ENCODE measurements around the gene ZIM2.
"Not testable (repeated sequence)": the region's sequence is repeated elsewhere in the genome, so short reads cannot be mapped to it uniquely, and the experiment has no call there.

The ZIM2 gene

DNA sequence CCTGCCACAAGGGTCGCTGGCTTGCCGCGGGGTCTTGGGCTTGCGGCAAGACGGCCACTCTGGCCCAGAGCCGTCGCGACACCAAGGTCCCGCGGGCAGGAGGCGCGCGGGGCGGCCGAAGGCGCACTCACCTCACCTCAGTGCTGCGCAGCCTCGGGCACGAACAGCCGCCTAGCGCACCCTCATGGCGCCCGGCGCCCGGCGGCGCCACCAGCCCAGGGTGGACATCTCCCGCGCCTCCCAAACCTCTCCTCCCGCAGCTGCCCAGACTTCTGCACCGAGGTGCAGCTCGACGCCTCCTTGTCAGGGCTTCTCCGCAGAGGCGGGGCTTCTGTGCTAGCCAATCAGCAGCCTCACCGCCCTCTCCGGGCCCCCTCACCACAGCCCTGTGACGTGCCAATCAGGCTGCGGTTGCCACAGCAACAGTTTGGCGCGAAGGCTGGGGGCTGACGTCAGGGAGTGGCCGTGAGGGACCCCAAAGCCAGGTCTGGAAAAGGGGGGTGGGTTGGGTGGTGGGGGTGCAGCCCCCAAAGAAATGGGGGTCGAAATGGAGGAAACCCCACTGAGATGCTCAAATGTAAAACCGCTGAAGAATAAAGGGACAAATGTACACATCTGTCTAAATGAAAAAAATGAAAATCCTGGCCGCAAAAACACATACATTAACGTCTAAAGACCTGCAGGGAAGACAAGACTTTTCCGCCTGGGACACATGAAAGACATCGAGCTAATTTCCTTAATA, at the start of gene ZIM2, which contains the start of gene PEG3:
TSS of gene ZIM2 (minus strand) at position 276 of the 742 bp plus-strand sequence. CDS start 16,449 bp downstream, outside the sequence.
TSS of gene PEG3 (minus strand) at position 276 of the 742 bp plus-strand sequence. CDS start 16,071 bp downstream, outside the sequence.
- DNase-seq (ENCODE audit: low read depth in 2 of 2) = no peak

DNA sequence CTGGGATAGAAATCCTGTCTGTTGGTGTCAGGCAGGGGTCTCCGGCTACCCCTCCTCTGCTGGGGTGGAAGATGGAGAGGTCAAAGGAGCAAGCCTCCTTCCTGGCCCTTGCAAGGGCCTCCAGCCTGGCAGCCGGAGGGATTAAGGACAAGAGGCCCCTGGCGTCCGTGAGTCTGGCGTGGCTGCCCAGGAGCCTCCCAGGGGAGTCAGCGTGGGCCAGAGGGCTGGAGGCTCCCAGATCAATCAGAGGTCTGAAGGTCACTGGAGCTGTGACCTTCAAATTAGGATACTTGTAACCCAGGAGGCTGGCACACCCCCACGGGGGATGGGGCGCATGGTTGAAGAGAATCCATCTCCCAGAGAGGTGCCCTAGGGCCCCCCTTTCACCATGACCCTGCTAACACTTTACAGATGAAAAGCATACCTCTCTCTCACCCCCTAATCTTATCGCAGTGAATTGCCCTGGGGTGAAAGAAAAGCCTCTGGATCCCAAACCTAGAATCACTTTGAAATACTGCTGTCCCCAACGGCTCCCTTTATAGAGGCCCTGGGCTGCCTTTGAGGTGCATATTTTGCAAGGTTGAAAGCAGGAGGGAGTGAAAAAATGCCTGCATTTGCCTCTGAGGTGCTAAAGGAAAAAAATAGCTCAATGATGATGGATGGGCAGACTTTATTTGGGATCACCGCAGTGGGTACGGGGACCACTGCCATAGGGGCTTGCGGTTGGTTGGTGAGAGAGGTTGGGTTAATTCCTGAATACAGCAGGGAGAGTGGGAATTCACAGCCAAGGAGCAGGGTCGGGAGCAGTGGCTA, 44.9 kb upstream of the ZIM2 start:
- DNase-seq (ENCODE audit: low read depth in 2 of 2) = no peak

DNA sequence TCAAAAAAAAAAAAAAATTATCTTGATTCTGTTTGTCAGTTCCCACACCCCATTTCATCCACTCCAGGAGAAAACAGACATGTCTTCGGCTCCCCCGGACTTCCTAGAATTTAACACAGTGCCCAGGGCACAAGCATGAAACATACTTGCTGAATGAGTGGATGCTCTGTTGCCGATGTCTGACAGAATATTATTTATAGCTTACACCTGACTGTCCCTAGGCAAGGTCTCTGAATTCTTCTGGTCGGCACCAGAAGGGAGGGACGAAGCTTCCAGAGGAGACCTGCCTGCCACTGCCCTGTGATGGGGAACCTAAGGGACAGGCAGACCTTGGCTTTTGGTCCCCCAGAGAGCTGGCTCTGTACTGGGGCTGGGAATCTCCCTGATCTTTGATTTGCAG, 43.9 kb upstream of the ZIM2 start:
- no peak for DNase-seq (ENCODE audit: low read depth in 2 of 2)

DNA sequence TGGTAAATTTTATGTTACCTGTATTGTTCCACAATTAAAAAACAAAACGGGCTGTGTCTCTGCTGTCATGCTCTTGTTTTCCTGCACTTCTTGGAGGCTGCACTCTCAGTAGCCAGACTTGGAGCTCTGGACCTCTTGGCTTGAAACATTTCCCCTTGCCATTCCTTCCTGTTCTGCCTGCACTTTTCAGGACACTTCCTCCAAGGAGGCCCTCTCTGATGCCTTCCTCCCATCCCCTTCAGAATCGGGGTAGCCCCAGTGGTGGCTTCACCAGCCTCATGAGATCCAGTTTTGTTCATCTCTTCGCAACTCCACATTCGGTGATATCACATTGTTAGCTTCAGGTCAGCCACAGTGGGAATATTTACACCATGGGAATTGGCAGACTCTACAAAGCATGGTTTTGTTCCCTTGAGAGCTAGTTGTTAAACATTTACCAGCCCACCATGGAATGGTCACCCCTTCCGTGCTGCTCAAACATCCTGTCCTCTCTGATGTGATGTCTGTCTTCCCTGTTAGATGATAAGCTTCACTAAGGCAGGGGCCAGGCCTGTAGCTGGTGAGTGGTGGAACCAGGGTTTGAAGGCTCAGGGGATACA, 40.2 kb upstream of the ZIM2 start:
- DNase-seq (ENCODE audit: low read depth in 2 of 2) = no peak

DNA sequence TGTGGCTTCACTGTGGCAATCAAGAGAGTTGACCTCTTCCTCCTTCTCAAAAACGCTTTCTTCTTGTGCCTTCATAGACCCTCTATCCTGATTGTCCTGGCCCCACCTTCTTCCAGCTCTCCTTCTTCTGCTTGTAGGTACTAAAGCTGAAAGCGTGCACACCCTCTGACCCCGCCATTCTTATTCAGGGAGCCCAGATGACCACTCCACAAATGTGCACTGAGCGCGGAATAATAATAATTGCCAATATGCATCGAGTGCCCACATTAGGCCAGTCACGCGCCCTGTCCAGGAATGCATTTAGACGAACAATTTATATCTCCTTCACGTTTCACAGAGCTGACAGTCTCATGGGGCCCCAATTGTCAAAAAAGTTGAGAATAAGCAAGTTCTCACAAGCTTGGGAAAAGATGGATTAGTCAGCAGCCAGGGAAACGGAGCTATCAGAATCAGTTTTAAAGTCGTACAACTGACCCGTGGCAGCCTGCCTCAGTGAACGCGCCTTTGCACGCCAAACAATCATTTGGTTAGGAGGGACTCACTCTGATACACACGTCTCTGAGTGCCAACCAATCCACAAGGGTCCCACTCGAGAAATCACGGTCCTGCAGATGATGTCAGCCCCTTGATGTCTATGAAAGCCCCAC, 36.7 kb upstream of the ZIM2 start:
- DNase-seq (ENCODE audit: low read depth in 2 of 2) = no peak

DNA sequence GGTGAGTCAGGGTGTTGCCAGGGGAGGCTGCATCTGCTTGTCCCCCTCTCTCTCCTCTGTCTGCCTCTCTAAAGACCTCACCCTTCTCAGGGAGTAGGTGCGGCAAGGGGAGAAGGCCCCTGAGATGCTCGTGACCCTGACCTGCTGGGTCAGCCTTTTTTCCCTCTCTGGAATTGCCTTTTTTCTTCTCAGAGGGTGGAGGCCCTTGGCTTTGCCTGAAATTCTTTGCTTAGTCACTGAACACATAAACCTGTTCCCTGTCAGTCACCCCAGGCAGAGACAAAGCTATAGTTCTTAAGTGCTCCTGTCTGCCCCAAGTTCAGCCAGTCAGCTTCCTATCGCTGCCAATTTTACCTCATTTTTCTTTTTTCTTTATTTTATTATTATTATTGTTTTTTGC, 35.2 kb upstream of the ZIM2 start:
- DNase-seq (ENCODE audit: low read depth in 2 of 2) = no peak

DNA sequence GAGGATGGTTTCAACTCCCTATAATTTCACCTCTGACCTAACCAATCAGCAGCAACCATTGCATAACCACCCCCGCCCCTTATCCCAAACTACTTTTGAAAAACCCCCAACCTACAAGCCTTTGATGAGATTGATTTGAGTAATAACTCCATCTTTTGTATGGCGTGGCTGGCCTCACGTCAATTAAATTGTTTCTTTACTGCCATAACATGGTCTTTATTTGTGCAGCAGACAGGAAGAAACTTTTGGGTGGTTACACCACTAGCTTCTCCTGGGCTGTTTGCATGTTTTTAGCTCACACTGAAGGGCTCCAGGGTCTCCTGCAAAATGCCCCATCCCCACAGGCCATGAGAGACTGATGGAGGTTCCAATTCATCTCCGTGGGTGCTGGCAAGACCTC, 34.0 kb upstream of the ZIM2 start:
- DNase-seq (ENCODE audit: low read depth in 2 of 2) = no peak

DNA sequence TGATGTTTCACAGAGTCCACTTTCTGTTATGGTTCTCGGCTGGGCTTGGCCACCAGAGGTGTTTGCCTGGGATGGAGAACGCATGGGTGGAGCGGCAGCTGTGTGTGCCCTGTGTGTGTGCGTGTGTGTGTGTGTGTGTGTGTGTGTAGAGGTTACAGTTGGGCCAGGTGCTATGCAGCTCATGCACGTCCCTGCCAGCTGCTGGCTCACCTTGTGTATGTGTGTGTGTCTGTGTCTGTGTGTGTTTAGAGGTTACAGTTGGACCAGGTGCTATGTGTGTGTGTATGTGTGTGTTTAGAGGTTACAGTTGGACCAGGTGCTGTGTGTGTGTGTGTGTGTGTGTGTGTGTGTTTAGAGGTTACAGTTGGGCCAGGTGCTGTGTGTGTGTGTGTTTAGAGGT, 33.0 kb upstream of the ZIM2 start:
- no peak for DNase-seq (ENCODE audit: low read depth in 2 of 2)

DNA sequence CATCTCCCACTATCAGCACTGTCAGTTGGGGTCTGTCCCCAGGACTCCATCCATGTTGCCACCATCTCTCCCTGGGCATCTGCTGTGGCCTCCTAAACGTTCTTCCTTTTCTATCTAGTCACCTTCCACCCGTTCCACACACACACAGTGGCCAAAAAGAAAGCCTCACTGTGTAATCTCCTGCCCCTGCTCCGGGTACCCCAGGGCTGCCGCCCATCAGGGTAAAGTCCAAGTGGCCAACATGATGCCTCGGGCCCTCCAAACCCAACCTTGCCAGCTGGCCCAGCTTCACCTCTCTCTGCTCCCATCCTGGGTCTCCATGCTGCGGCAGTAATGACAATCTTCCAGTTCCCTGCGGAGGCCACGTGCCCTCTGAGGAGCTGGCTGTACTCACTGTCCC, 29.4 kb upstream of the ZIM2 start:
- no peak for DNase-seq (ENCODE audit: low read depth in 2 of 2)

DNA sequence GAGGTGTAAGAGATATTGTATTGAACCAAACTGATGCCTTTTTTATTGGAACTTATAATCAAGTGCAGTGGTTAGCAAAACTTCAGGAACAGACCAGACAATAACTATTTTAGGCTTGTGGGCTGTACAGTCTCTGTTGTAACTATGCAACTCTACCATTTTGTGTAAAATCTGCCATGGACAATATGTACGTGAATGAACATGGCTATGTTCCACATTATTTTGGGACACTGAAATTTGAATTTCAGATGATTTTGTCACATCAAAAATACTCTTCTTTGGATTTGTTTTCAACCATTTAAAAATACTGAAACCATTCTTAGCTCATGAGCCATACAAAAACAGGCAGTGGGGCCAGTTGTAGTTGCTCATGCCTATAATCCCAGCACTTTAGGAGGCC, 27.9 kb upstream of the ZIM2 start:
- DNase-seq (ENCODE audit: low read depth in 2 of 2) = no peak

DNA sequence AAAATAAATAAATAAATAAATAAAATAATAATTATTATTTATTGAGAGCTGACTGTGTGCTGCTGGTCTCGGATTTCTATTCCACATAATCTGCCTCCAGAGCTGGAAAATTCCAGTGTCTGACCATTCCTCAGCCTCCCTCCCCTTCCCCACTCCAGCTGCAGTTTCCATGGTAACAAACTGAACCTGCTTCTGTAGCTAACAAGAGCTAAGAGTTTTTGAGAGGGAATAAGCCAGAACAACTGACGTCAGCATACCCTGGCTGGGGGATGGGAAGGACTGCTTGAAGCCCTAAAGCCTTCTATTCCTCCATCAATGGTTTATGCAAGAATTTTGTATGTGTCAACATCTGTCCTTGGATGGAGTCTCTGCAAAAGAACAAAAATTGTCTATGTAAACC, 26.0 kb upstream of the ZIM2 start:
- no peak for DNase-seq (ENCODE audit: low read depth in 2 of 2)

DNA sequence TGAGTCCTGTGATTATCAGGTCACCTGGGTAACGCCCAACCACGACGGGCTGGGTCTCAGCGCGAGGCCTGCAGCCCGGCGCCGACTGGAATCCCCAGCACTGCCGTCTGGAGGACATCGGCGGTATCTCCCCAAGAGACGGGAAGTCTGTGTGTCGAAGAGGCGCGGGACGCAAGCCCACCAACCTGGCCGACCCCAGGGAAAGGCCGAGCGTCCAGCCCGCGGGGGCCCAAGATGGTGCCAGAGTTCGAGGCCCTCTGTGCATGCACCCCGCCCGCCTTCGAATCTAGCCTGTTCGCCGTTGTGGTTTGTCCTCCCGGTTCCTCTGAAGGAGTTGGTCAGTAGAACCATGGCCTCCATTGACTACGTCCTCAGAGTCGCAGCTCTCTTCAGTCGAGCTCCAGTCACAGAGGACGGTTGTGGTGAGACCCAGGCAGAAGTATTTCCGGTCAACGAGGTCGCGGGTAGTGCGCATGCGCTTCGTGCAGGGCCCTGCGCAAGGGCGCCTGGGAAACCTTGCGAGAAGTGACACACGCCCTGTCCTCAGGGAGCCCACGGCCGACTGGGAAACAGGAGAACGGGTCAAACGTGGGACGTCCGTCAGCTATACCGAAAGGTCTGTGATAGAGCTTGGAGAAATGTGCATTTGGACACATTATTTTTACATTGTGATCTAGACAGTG, 24.1 kb upstream of the ZIM2 start:
- DNase-seq (ENCODE audit: low read depth in 2 of 2) = no peak

DNA sequence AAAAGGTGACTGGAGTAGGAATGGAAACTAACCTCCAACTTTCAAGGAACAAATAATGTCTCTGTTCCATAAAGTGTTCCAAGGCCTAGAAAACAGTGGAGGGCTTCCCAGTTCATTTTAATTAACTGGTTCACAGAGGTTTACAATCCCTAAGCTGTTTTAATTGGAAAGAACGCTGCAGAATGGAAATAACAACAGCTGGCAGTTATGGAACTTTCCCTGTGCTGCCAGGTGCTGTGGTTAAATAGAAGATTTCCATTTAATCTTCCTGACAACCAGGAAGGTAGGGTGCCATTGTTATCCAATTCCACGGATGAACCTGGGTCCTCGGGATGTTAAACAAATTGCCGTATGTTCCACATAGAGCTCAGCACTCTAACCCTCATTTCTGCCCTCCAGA, 22.2 kb upstream of the ZIM2 start:
- no peak for DNase-seq (ENCODE audit: low read depth in 2 of 2)

DNA sequence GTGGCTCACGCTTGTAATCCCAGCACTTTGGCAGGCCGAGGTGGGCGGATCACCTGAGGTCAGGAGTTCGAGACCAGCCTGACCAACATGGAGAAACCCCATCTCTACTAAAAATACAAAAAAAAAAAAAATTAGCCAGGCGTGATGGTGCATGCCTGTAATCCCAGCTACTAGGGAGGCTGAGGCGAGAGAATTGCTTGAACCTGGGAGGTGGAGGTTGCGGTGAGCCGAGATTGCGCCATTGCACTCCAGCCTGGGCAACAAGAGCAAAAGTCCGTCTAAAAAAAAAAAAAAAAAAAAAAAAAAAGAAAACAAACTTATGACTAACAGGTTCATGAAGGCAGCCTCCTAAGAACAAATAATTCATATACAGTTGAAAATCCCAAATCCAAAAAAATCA, 19.9 kb upstream of the ZIM2 start:
- not testable (repeated sequence) for DNase-seq (ENCODE audit: low read depth in 2 of 2)

DNA sequence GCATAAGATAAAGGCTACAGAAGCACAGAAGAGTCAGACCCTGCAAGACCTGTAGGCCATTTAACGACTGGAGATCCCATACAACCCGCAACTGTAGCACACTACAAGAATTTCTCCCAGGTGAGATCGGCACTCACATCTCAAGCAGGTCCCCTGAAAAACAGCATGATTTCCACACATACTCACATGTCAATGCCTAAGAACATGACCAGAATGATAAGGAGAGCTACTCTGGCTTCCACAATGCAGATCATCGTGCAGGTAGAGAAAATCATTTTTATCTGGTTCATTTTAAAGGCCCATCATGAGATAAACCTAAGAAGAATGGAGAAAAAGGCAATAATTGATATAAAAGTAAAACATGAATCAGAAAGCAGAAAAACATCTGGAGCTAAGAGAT, 17.5 kb upstream of the ZIM2 start:
- no peak for DNase-seq (ENCODE audit: low read depth in 2 of 2)

DNA sequence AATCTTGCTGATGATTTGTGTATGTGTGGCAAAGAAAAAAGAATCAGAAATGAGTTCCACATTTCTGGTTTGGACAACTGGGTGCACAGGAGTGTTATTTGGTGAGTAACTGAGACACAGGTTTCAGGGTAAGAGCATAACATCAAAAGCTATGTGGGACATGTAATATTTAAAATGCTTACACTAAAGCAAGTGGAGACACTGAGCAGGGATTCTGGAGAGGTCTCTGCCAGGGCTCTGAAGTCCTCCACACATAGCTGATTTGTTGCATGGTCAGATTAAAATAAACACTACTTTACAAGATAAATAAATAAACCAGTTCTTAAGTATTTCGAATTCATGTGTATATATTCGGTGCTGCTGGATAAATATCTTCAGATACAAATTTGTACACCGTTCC, 16.3 kb upstream of the ZIM2 start:
- DNase-seq (ENCODE audit: low read depth in 2 of 2) = no peak

DNA sequence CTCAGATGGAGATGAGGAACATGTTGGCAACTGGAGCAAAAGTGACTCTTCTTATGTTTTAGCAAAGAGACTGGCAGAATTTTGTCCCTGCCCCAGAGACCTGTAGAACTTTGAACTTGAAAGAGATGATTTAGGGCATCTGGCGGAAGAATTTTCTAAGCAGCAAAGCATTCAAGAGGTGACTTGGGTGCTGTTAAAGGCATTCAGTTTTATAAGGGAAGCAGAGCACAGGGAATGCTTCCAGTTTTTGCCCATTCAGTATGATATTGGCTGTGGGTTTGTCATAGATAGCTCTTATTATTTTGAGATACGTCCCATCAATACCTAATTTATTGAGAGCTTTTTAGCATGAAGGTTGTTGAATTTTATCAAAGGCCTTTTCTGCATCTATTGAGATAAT, 11.8 kb upstream of the ZIM2 start:
- DNase-seq (ENCODE audit: low read depth in 2 of 2) = not testable (repeated sequence)

DNA sequence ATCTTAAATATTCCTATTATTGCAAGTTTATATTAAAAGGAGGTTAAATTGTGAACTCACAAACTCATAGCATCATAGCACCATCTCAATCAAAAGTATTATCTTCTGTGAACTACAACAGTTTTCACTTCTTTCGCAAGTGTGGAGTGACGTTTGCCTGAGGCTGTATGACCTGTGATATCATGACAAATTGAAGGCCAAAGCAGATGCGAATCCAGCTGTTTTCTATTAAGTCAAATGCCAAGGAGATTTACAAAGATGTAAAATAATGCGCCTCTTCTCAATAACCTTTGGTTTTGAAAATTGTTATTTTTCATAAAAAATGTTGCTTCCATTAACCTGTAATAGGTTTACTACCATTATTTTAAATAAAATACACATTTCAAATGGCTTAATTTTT, 7.6 kb upstream of the ZIM2 start:
- no peak for DNase-seq (ENCODE audit: low read depth in 2 of 2)

DNA sequence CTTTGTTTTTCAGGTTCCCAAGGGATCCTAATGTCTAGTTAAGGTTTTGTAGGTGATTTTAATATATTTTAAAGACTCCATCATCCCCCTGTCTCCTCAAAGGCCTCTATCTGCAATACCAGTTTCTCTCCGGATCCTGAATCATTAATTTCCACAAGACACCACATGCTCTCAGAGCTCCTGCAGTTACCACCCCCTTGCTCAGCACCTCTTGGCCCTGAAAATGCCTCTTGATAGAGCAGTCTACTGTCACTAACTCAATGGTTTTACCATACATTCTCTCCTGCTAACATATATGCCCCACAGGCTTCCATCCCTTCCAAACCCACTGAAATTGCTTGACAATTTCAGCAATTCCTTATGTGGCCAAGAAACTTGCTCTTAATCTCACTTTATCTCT, 1.9 kb upstream of the ZIM2 start:
- DNase-seq (ENCODE audit: low read depth in 2 of 2) = no peak

DNA sequence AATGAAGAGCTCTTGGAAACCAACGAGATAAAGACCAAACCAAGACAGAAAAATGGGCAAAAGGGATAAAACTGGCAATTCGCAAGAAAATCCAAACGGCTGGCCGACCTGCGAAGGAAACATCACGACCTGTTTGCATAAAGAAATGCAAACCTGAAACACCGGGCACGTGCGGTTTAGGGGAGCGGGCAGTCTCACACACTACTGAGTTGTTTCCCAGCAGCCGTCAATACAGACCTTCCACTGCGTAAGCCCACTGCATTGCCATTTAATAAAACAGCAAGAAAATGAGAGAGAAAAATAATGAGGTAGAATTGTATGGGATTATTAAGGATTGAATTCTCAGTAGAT, 642 bp upstream of the ZIM2 start:
- no peak for DNase-seq (ENCODE audit: low read depth in 2 of 2)

DNA sequence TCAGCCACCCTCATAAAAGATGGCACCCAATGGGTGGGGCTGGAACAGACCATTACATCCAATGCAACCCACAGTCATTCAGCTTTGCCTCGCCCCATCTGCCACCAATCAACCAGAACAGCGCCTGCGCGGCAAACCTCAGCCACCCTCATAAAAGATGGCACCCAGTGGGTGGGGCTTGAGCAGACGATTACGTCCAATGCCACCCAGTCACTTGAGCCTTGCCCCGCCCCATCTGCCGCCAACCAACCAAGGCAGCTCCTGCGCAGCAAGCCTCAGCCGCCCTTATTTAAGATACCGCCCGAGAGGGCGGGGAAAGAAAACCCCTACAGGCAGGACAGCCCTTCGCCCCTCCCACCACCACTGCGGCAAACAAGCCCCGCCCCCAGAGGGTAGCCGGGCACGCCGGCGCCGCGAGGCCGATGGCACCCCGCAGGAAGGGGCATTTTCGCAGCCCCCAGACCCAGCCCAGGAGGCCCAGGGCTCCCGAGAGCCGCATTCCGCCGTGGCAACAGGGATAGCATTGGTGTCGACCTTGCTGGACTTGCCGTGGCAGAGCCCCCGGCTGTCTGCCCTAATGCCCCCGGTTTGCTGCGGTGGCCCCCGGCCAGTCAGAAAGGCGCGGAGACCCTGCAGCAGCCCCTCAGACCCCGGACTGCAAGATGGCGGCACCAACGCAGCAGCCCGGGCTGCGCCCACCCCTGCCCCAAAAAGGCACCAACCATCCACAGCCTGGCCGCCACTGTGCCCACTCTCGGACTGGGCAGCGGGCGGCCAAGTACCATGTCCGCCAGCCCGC, 675 bp downstream of the ZIM2 start:
- no peak for DNase-seq (ENCODE audit: low read depth in 2 of 2)
